ENCODE data around the gene TSR3.

DNA sequence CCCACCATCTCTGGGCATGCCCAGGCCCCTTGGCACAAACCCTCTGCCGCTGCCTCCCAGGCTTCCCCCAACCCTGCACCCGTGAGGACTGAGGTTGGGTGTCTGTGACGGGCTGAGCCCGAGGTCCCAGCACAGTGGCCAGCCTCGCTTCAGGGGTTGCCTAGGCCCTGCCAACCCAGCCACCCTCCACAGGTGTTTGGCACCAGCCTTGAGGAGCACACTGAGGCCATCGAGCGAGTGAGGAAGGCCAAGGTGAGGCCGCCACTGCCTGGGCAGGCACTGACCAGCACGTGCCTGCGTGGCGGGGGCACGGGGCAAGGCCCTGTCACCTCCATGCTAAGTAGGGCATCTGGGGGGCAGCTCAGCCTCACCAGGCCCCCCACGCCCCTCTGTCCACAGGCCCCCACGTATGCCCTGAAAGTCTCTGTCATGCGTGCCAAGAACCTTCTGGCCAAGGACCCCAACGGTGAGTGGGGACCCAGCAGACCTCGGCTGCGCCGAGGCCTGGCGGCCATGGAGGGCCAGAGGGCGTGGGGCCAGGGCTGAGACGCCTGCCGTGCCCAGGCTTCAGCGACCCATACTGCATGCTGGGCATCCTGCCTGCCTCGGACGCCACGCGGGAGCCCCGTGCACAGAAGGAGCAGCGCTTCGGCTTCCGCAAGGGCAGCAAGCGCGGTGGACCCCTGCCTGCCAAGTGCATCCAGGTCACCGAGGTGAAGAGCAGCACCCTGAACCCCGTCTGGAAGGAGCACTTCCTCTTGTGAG lies 10.8 kb downstream of the TSR3 start:
- TF ChIP-seq, protein P1, sequence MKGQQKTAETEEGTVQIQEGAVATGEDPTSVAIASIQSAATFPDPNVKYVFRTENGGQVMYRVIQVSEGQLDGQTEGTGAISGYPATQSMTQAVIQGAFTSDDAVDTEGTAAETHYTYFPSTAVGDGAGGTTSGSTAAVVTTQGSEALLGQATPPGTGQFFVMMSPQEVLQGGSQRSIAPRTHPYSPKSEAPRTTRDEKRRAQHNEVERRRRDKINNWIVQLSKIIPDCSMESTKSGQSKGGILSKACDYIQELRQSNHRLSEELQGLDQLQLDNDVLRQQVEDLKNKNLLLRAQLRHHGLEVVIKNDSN (IDR thresholded peaks at IDR 0.05) = no peak
- no peak for TF ChIP-seq RAD21 (IDR thresholded peaks at IDR 0.05; ENCODE audit: low read depth)
- no peak for TF ChIP-seq CREB1 (IDR thresholded peaks at IDR 0.05; ENCODE audit: low read depth)
- TF ChIP-seq FOXM1 (IDR thresholded peaks at IDR 0.05; ENCODE audit: borderline replicate concordance, low read depth) = no peak
- TF ChIP-seq, protein P2, sequence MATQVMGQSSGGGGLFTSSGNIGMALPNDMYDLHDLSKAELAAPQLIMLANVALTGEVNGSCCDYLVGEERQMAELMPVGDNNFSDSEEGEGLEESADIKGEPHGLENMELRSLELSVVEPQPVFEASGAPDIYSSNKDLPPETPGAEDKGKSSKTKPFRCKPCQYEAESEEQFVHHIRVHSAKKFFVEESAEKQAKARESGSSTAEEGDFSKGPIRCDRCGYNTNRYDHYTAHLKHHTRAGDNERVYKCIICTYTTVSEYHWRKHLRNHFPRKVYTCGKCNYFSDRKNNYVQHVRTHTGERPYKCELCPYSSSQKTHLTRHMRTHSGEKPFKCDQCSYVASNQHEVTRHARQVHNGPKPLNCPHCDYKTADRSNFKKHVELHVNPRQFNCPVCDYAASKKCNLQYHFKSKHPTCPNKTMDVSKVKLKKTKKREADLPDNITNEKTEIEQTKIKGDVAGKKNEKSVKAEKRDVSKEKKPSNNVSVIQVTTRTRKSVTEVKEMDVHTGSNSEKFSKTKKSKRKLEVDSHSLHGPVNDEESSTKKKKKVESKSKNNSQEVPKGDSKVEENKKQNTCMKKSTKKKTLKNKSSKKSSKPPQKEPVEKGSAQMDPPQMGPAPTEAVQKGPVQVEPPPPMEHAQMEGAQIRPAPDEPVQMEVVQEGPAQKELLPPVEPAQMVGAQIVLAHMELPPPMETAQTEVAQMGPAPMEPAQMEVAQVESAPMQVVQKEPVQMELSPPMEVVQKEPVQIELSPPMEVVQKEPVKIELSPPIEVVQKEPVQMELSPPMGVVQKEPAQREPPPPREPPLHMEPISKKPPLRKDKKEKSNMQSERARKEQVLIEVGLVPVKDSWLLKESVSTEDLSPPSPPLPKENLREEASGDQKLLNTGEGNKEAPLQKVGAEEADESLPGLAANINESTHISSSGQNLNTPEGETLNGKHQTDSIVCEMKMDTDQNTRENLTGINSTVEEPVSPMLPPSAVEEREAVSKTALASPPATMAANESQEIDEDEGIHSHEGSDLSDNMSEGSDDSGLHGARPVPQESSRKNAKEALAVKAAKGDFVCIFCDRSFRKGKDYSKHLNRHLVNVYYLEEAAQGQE (IDR thresholded peaks at IDR 0.05; ENCODE audit: low read depth) = no peak
- TF ChIP-seq TAF1 (IDR thresholded peaks at IDR 0.05; ENCODE audit: low read depth) = no peak
- TF ChIP-seq YY1 (IDR thresholded peaks at IDR 0.05; ENCODE audit: low read depth) = no peak
- no peak for TF ChIP-seq CEBPB (IDR thresholded peaks at IDR 0.05)
- no peak for TF ChIP-seq EP300 (IDR thresholded peaks at IDR 0.05; ENCODE audit: borderline replicate concordance)
- TF ChIP-seq, protein P3, sequence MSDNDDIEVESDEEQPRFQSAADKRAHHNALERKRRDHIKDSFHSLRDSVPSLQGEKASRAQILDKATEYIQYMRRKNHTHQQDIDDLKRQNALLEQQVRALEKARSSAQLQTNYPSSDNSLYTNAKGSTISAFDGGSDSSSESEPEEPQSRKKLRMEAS (IDR thresholded peaks at IDR 0.05) = no peak
- TF ChIP-seq TCF12 (IDR thresholded peaks at IDR 0.05; ENCODE audit: low read depth) = no peak

Data from Ishikawa (cell line).